ENCODE data around the gene PAM16.

PAM16 gene

GRCh38 chr16:4322121-4323052, 28.7 kb downstream of the PAM16 start:
- DNase-seq (ENCODE audit: low spot score): no peak
- in situ Hi-C loops (cut with MboI; ENCODE audit: low sequenced_read_pairs, unreplicated experiment): no loop called here
- no peak for TF ChIP-seq CTCF (IDR thresholded peaks at IDR 0.05; ENCODE audit: borderline replicate concordance, control extremely low read depth, extremely low read depth, insufficient read depth, missing control alignments)

GRCh38 chr16:4321286-4322120, 29.6 kb downstream of the PAM16 start:
- in situ Hi-C loops (cut with MboI; ENCODE audit: low sequenced_read_pairs, unreplicated experiment): no loop called here
- DNase-seq (ENCODE audit: low spot score): no peak
- TF ChIP-seq CTCF (IDR thresholded peaks at IDR 0.05; ENCODE audit: borderline replicate concordance, control extremely low read depth, extremely low read depth, insufficient read depth, missing control alignments): no peak

- in situ Hi-C loops (cut with MboI; ENCODE audit: low sequenced_read_pairs, unreplicated experiment): no loop called here
- TF ChIP-seq CTCF (IDR thresholded peaks at IDR 0.05; ENCODE audit: borderline replicate concordance, control extremely low read depth, extremely low read depth, insufficient read depth, missing control alignments): no peak
- no peak for DNase-seq (ENCODE audit: low spot score)
Measured at GRCh38 chr16:4320571-4321137, 30.5 kb downstream of the PAM16 start.

DNA sequence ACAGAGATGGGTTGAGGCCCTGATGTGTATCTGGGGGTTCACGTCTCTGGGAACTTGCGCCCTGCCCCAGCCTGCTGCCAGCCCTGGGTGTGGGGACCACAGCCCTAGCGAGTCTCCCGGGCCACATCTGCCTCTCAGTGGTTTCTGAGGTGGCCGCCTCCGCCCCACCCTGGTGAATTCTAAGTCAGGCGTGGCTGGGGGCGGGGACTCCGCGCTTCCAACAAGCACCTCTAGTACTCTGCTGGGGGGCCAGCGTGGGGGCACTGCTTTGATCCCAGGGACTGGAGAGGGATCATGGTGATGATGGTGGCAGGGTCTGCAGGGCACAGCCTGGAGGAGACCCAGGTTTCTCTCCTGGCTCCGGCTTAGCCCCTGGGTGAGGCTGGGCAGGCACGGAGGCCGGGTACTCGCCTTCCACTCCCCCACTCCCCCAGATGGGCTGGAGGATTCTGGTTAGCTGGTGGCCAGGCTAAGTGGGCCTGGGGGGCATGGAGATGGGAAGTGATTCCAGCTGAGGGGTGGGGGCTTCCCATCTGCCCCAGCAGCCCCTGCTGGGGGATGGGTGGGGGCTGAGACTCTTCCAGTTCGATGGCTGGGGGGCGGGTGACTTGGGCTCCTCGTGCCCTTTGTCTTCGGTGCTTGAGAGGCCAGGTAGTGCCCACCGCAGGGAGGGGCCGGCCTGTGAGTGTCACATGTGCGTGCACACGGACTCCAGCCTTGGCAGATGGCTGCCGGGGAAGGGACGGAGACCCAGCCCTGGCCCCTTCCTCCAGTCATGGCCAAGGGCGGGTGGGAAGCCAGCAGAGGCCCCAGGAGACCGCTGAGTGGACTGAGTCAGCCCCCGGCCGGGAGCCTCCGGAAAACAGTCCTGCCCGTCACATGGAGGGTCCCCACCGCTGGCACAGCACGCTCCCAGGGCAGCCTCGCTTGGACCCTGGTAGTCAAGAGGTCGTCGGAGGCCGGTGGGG, 31.4 kb downstream of the PAM16 start:
- no peak for TF ChIP-seq CTCF (IDR thresholded peaks at IDR 0.05; ENCODE audit: borderline replicate concordance, control extremely low read depth, extremely low read depth, insufficient read depth, missing control alignments)
- in situ Hi-C loops (cut with MboI; ENCODE audit: low sequenced_read_pairs, unreplicated experiment): no loop called here
- DNase-seq (ENCODE audit: low spot score): peak; percentile 82

- in situ Hi-C loops (cut with MboI; ENCODE audit: low sequenced_read_pairs, unreplicated experiment): no loop called here
- DNase-seq (ENCODE audit: low spot score): no peak
- TF ChIP-seq CTCF (IDR thresholded peaks at IDR 0.05; ENCODE audit: borderline replicate concordance, control extremely low read depth, extremely low read depth, insufficient read depth, missing control alignments): no peak
Measured at GRCh38 chr16:4318967-4319366, 32.2 kb downstream of the PAM16 start.

Measured in GM13976 (cell line).